Neuron (in vitro differentiated cells): ENCODE measurements around the gene TBCEL.

Source experiments
- H2AFZ ChIP-seq: one replicate; pipeline ENCODE4 v1.6.1; 2013; ENCODE audit warnings: low read depth, mild to moderate bottlenecking, inconsistent platforms, low read length, moderate library complexity
- H3K27me3 ChIP-seq: one replicate; pipeline ENCODE4 v1.6.1; 2013; ENCODE audit warnings: low read length; ENCODE audit not compliant: insufficient read depth
- H3K36me3 ChIP-seq: one replicate; pipeline ENCODE4 v1.6.1; 2013; ENCODE audit warnings: low read length; ENCODE audit not compliant: insufficient read depth
- H3K4me1 ChIP-seq: one replicate; pipeline ENCODE4 v1.6.1; 2013; ENCODE audit warnings: low read length; ENCODE audit not compliant: insufficient read depth
- H3K4me3 ChIP-seq: 2 replicates; pipeline ENCODE4 v1.5.1; 2013; ENCODE audit warnings: mild to moderate bottlenecking, low read length, moderate library complexity
- H3K9me3 ChIP-seq: one replicate; pipeline ENCODE4 v1.6.1; 2013; ENCODE audit warnings: low read length

TBCEL gene

GRCh38 chr11:121057922-121058321, 34.0 kb downstream of the TBCEL start:
- Histone ChIP-seq H2AFZ (no peak overlapping the region), H3K36me3 (peaks cover 84% of the 10 kb centered on the region), H3K4me1 (no peaks in the 10 kb centered on the region), H3K9me3 (peaks cover 4% of the 10 kb centered on the region), H3K4me3 (no peak overlapping the region), H3K27me3 (no peaks in the 10 kb centered on the region)

DNA sequence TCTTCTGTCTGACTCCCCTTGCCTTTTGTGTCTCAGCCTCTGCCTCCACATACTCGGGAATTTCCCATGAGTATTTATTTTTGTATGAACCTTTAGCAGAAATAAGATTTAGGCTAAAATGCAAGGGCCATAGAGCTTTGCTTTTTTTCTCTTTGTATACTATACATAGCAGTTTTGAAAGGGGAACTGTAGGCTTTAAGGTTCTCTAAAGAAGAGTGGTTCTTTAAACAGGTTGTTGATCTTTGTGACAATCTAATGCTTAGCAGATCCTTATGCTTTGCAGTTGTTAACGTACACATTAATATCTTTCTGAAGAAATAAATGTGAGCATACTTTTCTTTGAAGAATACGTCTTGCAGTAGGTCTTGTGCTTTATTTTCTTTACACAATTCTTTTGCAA, 35.0 kb downstream of the TBCEL start:
- Histone ChIP-seq H3K27me3 (no peaks in the 10 kb centered on the region), H3K4me1 (no peaks in the 10 kb centered on the region), H3K9me3 (peaks cover 4% of the 10 kb centered on the region), H3K36me3 (peaks cover 80% of the 10 kb centered on the region), H3K4me3 (no peak overlapping the region), H2AFZ (no peak overlapping the region)

DNA sequence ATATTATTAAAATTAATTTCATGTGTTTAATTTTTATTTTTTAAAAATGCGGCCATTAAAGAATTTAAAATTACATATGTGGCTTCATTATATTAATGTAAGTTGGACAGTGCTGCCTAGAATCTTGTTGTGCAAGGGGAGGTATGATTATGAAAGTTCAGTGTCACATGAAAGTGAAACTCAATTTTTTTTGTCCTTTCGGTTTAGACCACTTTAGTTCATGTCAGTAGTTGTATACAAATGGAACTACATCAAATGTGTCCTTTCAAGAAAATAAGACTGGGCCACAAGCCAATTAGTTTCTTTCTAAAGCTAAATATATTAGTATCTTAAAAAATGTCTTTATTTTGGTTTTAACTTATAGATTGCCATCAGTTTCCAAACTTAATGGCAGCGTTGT, 35.7 kb downstream of the TBCEL start:
- H3K36me3 ChIP-seq, result peaks cover 80% of the 10 kb centered on the region
- no peak overlapping the region for H2AFZ ChIP-seq
- H3K4me3 ChIP-seq, result no peak overlapping the region
- no peaks in the 10 kb centered on the region for H3K27me3 ChIP-seq
- peaks cover 4% of the 10 kb centered on the region for H3K9me3 ChIP-seq
- H3K4me1 ChIP-seq, result no peaks in the 10 kb centered on the region

GRCh38 chr11:121063728-121064127, 39.8 kb downstream of the TBCEL start:
- H3K36me3 ChIP-seq, result peaks cover 54% of the 10 kb centered on the region
- H2AFZ ChIP-seq, result no peak overlapping the region
- no peak overlapping the region for H3K4me3 ChIP-seq
- H3K27me3 ChIP-seq, result no peaks in the 10 kb centered on the region
- H3K9me3 ChIP-seq, result no peaks in the 10 kb centered on the region
- H3K4me1 ChIP-seq, result no peaks in the 10 kb centered on the region

- H3K9me3 ChIP-seq, result no peaks in the 10 kb centered on the region
- peaks cover 8% of the 10 kb centered on the region for H3K4me1 ChIP-seq
- H2AFZ ChIP-seq, result no peak overlapping the region
- no peak overlapping the region for H3K4me3 ChIP-seq
- H3K36me3 ChIP-seq, result peaks cover 36% of the 10 kb centered on the region
- H3K27me3 ChIP-seq, result no peaks in the 10 kb centered on the region
Measured at GRCh38 chr11:121066623-121067022, 42.7 kb downstream of the TBCEL start.

DNA sequence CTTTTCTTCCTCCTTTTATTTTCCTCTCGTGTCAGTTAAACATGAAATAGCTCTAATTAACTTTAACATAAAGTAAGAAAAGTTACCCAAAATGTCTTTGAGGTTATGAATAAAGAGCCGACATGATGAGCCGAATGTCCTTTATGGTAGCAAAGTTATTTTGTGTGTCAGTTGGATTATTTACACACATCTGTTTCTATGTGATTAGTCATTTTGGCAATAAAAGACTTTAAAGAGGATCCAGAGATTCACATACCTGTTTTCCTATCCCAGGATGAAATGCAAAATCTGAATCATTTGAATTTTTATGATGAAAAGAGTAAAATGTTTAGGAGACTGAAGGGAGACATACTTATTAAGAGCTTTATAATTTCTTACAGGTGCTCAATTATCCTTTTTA, 43.1 kb downstream of the TBCEL start:
- Histone ChIP-seq H3K4me3 (no peak overlapping the region), H3K9me3 (no peaks in the 10 kb centered on the region), H3K27me3 (no peaks in the 10 kb centered on the region), H2AFZ (no peak overlapping the region), H3K36me3 (peaks cover 31% of the 10 kb centered on the region), H3K4me1 (peaks cover 12% of the 10 kb centered on the region)

DNA sequence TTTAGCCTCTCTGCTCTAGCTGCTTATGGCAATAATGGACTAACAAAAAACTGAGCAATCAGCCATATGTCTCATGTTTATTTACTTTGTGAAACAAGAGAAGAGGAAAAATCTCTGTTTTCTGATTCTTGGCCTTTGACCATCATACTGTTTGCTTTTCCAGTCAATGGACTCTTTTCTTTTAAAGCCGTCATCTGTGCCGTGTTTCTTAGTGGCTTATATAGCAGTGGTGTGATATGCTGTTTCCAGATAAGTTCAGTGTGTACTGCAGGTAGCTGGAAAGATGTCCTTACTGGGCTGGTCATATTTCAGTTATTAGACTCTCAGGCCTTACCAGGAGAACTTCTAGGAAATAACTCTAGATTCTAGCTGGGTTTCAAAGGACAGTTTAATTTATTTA, 43.6 kb downstream of the TBCEL start:
- Histone ChIP-seq H3K9me3 (no peaks in the 10 kb centered on the region), H3K36me3 (peaks cover 27% of the 10 kb centered on the region), H2AFZ (no peak overlapping the region), H3K27me3 (no peaks in the 10 kb centered on the region), H3K4me1 (peaks cover 14% of the 10 kb centered on the region), H3K4me3 (no peak overlapping the region)

DNA sequence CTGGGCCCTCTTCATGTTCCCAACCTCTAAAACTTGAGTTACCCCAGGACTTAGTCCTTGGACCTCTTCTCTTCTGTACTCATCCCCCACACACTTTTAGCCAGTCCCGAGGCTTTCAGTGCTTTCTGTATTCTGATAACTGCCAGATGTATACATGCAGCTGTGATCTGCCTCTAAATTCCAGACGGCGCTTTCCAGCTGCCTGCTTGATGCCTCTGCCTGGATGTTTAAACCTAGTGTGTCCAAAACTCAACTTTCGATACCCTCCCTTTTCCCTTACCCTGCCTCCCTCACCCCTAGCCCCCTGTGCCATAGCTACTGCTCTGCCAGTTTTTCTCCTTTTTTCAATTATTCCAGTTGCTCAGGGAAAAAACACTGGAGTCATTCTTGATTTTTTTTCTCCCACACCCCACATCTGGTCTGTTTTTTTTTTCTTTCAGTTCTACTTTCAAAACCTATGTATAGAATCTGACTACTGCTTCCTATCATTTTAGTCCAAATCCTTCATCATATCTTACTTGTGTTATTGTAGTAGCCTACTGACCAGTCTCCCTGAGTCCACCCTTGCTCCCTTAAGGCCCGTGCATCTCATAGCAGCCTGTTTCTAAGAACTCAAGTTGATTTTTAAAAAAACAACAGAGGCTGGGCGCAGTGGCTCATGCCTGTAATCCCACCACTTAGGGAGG, 44.2 kb downstream of the TBCEL start:
- Histone ChIP-seq H3K4me3 (no peak overlapping the region), H3K36me3 (peaks cover 25% of the 10 kb centered on the region), H3K27me3 (no peaks in the 10 kb centered on the region), H3K9me3 (no peaks in the 10 kb centered on the region), H3K4me1 (peaks cover 14% of the 10 kb centered on the region), H2AFZ (no peak overlapping the region)

DNA sequence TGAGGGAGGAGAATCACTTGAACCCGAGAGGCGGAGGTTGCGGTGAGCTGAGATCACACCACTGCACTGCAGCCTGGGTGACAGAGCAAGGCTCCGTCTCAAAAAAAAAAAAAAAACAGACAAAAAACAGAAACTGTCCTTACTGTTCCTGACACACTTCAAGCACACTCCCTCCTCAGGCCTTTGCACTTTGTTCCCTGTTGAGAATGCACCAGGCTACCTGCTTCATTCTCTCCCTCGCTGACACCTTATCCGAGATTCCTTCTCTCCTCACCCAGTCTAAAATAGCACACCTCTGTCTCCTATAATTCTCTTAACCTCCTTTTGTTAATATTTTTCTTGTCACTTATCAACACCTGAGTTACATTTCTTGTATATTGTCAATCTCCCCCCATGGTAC, 44.9 kb downstream of the TBCEL start:
- Histone ChIP-seq H3K4me1 (peaks cover 14% of the 10 kb centered on the region), H3K36me3 (peaks cover 20% of the 10 kb centered on the region), H2AFZ (no peak overlapping the region), H3K4me3 (no peak overlapping the region), H3K9me3 (no peaks in the 10 kb centered on the region), H3K27me3 (no peaks in the 10 kb centered on the region)

GRCh38 chr11:121070951-121071845, 47.3 kb downstream of the TBCEL start:
- Histone ChIP-seq H3K27me3 (no peaks in the 10 kb centered on the region), H3K4me3 (no peak overlapping the region), H3K36me3 (peaks cover 12% of the 10 kb centered on the region)

DNA sequence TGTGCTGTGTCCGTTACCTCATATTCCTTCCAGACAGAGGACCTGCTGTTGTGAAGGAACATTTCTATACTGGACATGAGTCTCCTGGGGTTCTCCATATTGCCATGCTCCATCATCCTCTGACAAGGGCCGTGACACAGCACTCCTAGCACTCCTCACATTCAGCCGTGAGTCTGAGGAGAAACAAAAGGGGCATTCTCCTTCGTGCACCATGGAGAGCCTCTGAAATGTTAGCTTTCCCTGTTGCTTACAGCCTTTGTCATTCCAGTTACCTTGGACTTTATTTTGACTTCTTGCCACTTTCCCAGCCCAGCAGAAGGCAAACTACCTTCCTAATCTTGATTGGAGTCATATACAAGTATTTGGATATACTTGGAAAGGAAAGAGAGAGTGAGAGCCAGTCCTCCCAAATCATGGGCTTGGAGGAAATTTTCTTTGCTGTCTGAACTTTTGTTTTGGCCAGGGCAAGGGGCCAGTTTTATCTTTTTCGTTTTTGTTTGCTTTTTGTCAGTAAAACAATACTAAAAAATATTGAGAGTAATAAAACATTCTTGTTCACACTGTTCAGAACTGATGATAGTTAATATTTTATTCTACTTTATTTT, 48.0 kb downstream of the TBCEL start:
- H3K9me3 ChIP-seq, result no peaks in the 10 kb centered on the region
- no peak overlapping the region for H2AFZ ChIP-seq
- peaks cover 14% of the 10 kb centered on the region for H3K4me1 ChIP-seq
- peaks cover 12% of the 10 kb centered on the region for H3K36me3 ChIP-seq
- no peak overlapping the region for H3K4me3 ChIP-seq
- H3K27me3 ChIP-seq, result no peaks in the 10 kb centered on the region

More at GRCh38 chr11:121070951-121071845, 47.3 kb downstream of the TBCEL start:
- H2AFZ ChIP-seq, result no peak overlapping the region
- no peaks in the 10 kb centered on the region for H3K9me3 ChIP-seq
- peaks cover 14% of the 10 kb centered on the region for H3K4me1 ChIP-seq

DNA sequence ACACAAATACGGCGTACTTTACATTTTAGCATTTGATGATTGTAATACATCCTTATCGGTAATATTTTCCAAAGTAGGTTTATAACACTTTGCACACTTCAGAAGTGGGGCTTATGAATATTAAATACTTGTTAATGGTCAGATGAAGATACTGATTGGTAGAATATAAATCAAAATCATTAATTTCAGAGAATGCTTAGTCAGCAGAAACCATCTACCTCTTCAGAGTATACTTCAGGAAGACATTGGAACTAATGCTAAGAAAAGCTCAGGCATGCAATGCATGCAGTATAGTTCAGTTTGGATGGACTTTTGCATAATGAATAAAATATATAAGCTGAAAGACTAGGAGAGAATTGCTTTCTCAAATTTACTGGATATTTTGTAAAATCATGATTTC, 57.4 kb downstream of the TBCEL start:
- Histone ChIP-seq H3K9me3 (no peaks in the 10 kb centered on the region), H2AFZ (no peak overlapping the region), H3K4me3 (no peak overlapping the region), H3K27me3 (no peaks in the 10 kb centered on the region), H3K4me1 (no peaks in the 10 kb centered on the region), H3K36me3 (peaks cover 16% of the 10 kb centered on the region)

- Histone ChIP-seq H3K9me3 (no peaks in the 10 kb centered on the region), H2AFZ (no peak overlapping the region), H3K36me3 (peaks cover 24% of the 10 kb centered on the region), H3K27me3 (no peaks in the 10 kb centered on the region), H3K4me1 (no peaks in the 10 kb centered on the region), H3K4me3 (no peak overlapping the region)
Measured at GRCh38 chr11:121082219-121082618, 58.3 kb downstream of the TBCEL start.
